ENCODE data around the gene PWWP2B. TPM values are rescaled to one million over a fixed set of nuclear protein-coding genes. Genes with fewer than 3 reads are reported as not detected.

PWWP2B gene
- total RNA-seq, 1 donor from 2014 or later = 24.4 TPM

- no peaks in the 10 kb centered on the region for H3K27me3 ChIP-seq
- intact Hi-C loops (cut with DNase I) = loop anchor here (1.0 to 5.0 kb wide), 5 partner anchors 53 to 167 kb away; partner anchors contain the start of genes INPP5A and LRRC27
- peak overlapping the region in 1 of 2 donors; percentile 45 for H3K4me3 ChIP-seq
- no peak for TF ChIP-seq CTCF (IDR thresholded peaks at IDR 0.05)
- H3K27ac ChIP-seq = peak overlapping the region; percentile 96 to 98
- no peaks in the 10 kb centered on the region for H3K9me3 ChIP-seq
- DNase-seq (ENCODE audit: low spot score in 2 of 2) = peak; percentile 79 to 91
- no peaks in the 10 kb centered on the region for H3K36me3 ChIP-seq
- H3K4me1 ChIP-seq = peaks cover 24 to 42% of the 10 kb centered on the region in 2 donors
Measured at GRCh38 chr10:132464256-132465192, 67.5 kb downstream of the PWWP2B start.

GRCh38 chr10:132465193-132465888 is 68.3 kb downstream of the PWWP2B start:
- peaks cover 24 to 42% of the 10 kb centered on the region in 2 donors for H3K4me1 ChIP-seq
- intact Hi-C loops (cut with DNase I) = loop anchor here (2.0 kb wide), 2 partner anchors 71 to 111 kb away; partner anchors contain the start of gene INPP5A
- H3K9me3 ChIP-seq = no peaks in the 10 kb centered on the region
- no peaks in the 10 kb centered on the region for H3K27me3 ChIP-seq
- H3K36me3 ChIP-seq = no peaks in the 10 kb centered on the region
- peak overlapping the region; percentile 96 to 98 for H3K27ac ChIP-seq
- peak overlapping the region in 1 of 2 donors; percentile 29 for H3K4me3 ChIP-seq
- TF ChIP-seq CTCF (IDR thresholded peaks at IDR 0.05) = no peak
- DNase-seq (ENCODE audit: low spot score in 2 of 2) = no peak

GRCh38 chr10:132465889-132466519 is 69.0 kb downstream of the PWWP2B start:
- Histone ChIP-seq H3K27ac (peak overlapping the region; percentile 96 to 98), H3K36me3 (no peaks in the 10 kb centered on the region), H3K9me3 (no peaks in the 10 kb centered on the region), H3K27me3 (no peaks in the 10 kb centered on the region), H3K4me1 (peaks cover 24 to 42% of the 10 kb centered on the region in 2 donors), H3K4me3 (no peak overlapping the region)
- intact Hi-C loops (cut with DNase I) = loop anchor here (2.0 kb wide), 2 partner anchors 71 to 111 kb away; partner anchors contain the start of gene INPP5A
- no peak for TF ChIP-seq CTCF (IDR thresholded peaks at IDR 0.05)
- DNase-seq (ENCODE audit: low spot score in 2 of 2) = no peak

- no peak for TF ChIP-seq CTCF (IDR thresholded peaks at IDR 0.05)
- peak overlapping the region; percentile 96 to 98 for H3K27ac ChIP-seq
- DNase-seq (ENCODE audit: low spot score in 2 of 2) = no peak
- H3K4me1 ChIP-seq = peaks cover 24 to 42% of the 10 kb centered on the region in 2 donors
- intact Hi-C loops (cut with DNase I) = no loop called here
- no peak overlapping the region for H3K4me3 ChIP-seq
- no peaks in the 10 kb centered on the region for H3K36me3 ChIP-seq
- H3K9me3 ChIP-seq = no peaks in the 10 kb centered on the region
- no peaks in the 10 kb centered on the region for H3K27me3 ChIP-seq
Measured at GRCh38 chr10:132466520-132467463, 69.8 kb downstream of the PWWP2B start.

Other genes starting within 250 kb of the PWWP2B start
- not detected for gene DPYSL4, start 210.3 kb upstream of the PWWP2B start, total RNA-seq
- gene STK32C, start 89.2 kb upstream of the PWWP2B start, total RNA-seq = 16.2 TPM
- gene LRRC27, start 65.0 kb upstream of the PWWP2B start, total RNA-seq = 2.0 TPM
- gene INPP5A, start 140.6 kb downstream of the PWWP2B start, total RNA-seq = 81.2 TPM

Measured in ascending aorta (tissue), 2 donors.